PC-9 (cell line): ENCODE measurements around the gene SLC22A15. TPM values are rescaled to one million over a fixed set of nuclear protein-coding genes. Genes with fewer than 3 reads are reported as not detected.

Source experiments
- BruUV-seq: library from RNA; stranded (reverse); fragments of 400-500 nt; replicated peaks from 2 replicates; lab custom pipeline; 2021; lab: Mats Ljungman, UMichigan
- CTCF ChIA-PET: fragments of 300-600 bp; sonication (Branson Sonifier 250); formaldehyde crosslinking; loops from one replicate; lab custom pipeline; 2022; ENCODE audit warnings: antibody characterized with exemption; lab: Charles Lee
- POLR2A ChIA-PET: fragments of 300-600 bp; sonication (Branson Sonifier 250); formaldehyde crosslinking; loops from one replicate; lab custom pipeline; 2022; ENCODE audit warnings: antibody characterized with exemption; ENCODE audit not compliant: unreplicated experiment; lab: Charles Lee
- DNase-seq, 2 experiments: peaks; one replicate each; pipeline versions ENCODE4 v3.0.0 to v3.0.0-alpha.2; 2015 to 2022; ENCODE audit warnings: mixed read lengths in 1 of 2
- H2AFZ ChIP-seq: fragments of 200-600 bp; sonication (generic); 2 replicates; pipeline ENCODE4 v1.8.1; 2017; ENCODE audit warnings: antibody characterized with exemption
- H3F3A ChIP-seq: fragments of 200-600 bp; sonication (generic); 2 replicates; pipeline ENCODE4 v1.8.1; 2017; ENCODE audit warnings: antibody characterized with exemption, mild to moderate bottlenecking, low read depth; ENCODE audit not compliant: insufficient read depth
- H3K27ac ChIP-seq: fragments of 200-600 bp; sonication (generic); 2 replicates; pipeline ENCODE4 v1.6.1; 2016; ENCODE audit warnings: mixed run types
- H3K27me3 ChIP-seq: fragments of 200-600 bp; sonication (generic); 2 replicates; pipeline ENCODE4 v1.6.1; 2016; ENCODE audit warnings: low read depth, mixed run types; ENCODE audit not compliant: insufficient read depth
- H3K36me3 ChIP-seq: fragments of 200-600 bp; sonication (generic); 2 replicates; pipeline ENCODE4 v1.6.1; 2016; ENCODE audit warnings: low read depth, mixed run types
- H3K4me1 ChIP-seq: fragments of 200-600 bp; sonication (generic); replicated peaks from 2 replicates; pipeline ENCODE4 v1.6.1; 2016; ENCODE audit warnings: mixed run types; ENCODE audit not compliant: insufficient read depth
- H3K4me2 ChIP-seq: fragments of 200-600 bp; sonication (generic); 2 replicates; pipeline ENCODE4 v1.6.1; 2017; ENCODE audit warnings: mixed run types
- H3K4me3 ChIP-seq: fragments of 200-600 bp; sonication (generic); 2 replicates; pipeline ENCODE4 v1.6.1; 2016; ENCODE audit warnings: mixed run types
- H3K79me2 ChIP-seq: fragments of 200-600 bp; sonication (generic); 2 replicates; pipeline ENCODE4 v1.6.1; 2017; ENCODE audit warnings: low read depth, mixed run types
- H3K9me2 ChIP-seq: fragments of 200-600 bp; sonication (generic); 2 replicates; pipeline ENCODE4 v1.8.1; 2017; ENCODE audit warnings: mild to moderate bottlenecking; ENCODE audit not compliant: insufficient read depth
- H3K9me3 ChIP-seq: fragments of 200-600 bp; sonication (generic); 2 replicates; pipeline ENCODE4 v1.8.1; 2016; ENCODE audit warnings: low read depth; ENCODE audit not compliant: insufficient read depth
- H4K20me1 ChIP-seq: fragments of 200-600 bp; sonication (generic); 2 replicates; pipeline ENCODE4 v1.8.1; 2017; ENCODE audit not compliant: insufficient read depth
- CTCF ChIP-seq: fragments of 200-600 bp; sonication (generic); conservative IDR thresholded peaks from 2 replicates; pipeline ENCODE4 v1.6.1; 2017; ENCODE audit warnings: mixed run types, antibody characterized with exemption, mild to moderate bottlenecking, moderate library complexity
- EZH2 ChIP-seq: fragments of 200-600 bp; sonication (generic); IDR thresholded peaks from 2 replicates; pipeline ENCODE4 v1.8.0; 2017; ENCODE audit warnings: antibody characterized with exemption, low read depth
- intact Hi-C: fragments of 100-400 bp; cut with micrococcal nuclease; formaldehyde crosslinking; loops from one replicate; pipeline ENCODE4 v1.10.0; 2022; ENCODE audit not compliant: unreplicated experiment
- total RNA-seq: library from RNA; stranded (reverse); gene quantifications from 2 replicates; pipeline ENCODE4 v1.2.3, GENCODE V29; 2021

Gene SLC22A15
- total RNA-seq, 1 experiment from 2014 or later: 1.8 TPM

GRCh38 chr1:116099379-116099778, 123.1 kb downstream of the SLC22A15 start:
- no peak overlapping the region for H2AFZ ChIP-seq
- DNase-seq: no peak
- no peaks in the 10 kb centered on the region; the same call in 1 of the 2 replicates for H3F3A ChIP-seq
- POLR2A ChIA-PET: no interaction called here
- no peak overlapping the region for H3K4me2 ChIP-seq
- TF ChIP-seq EZH2 (no peak), CTCF (no peak)
- BruUV-seq: no TSS peak
- H3K4me3 ChIP-seq: no peak overlapping the region
- H3K27ac ChIP-seq: no peak overlapping the region
- CTCF ChIA-PET: no interaction called here
- no peaks in the 10 kb centered on the region for H3K27me3 ChIP-seq
- no peaks in the 10 kb centered on the region for H3K36me3 ChIP-seq
- no peaks in the 10 kb centered on the region for H3K79me2 ChIP-seq
- no peaks in the 10 kb centered on the region for H3K9me2 ChIP-seq
- H4K20me1 ChIP-seq: no peaks in the 10 kb centered on the region
- H3K9me3 ChIP-seq: peaks cover 3% of the 10 kb centered on the region; the same call in 1 of the 2 replicates
- H3K4me1 ChIP-seq: no peaks in the 10 kb centered on the region
- intact Hi-C loops: no loop called here

GRCh38 chr1:116099919-116100318, 123.6 kb downstream of the SLC22A15 start:
- peaks cover 3% of the 10 kb centered on the region; the same call in 1 of the 2 replicates for H3K9me3 ChIP-seq
- BruUV-seq: no TSS peak
- no peaks in the 10 kb centered on the region for H3K36me3 ChIP-seq
- H3K27me3 ChIP-seq: no peaks in the 10 kb centered on the region
- no peak for DNase-seq
- ChIA-PET POLR2A (no interaction called here), CTCF (no interaction called here)
- H3K4me1 ChIP-seq: no peaks in the 10 kb centered on the region
- no peak overlapping the region for H3K4me2 ChIP-seq
- no peak for TF ChIP-seq EZH2
- TF ChIP-seq CTCF: no peak
- H2AFZ ChIP-seq: no peak overlapping the region
- no peaks in the 10 kb centered on the region for H3K79me2 ChIP-seq
- H4K20me1 ChIP-seq: no peaks in the 10 kb centered on the region
- H3F3A ChIP-seq: no peaks in the 10 kb centered on the region; the same call in 1 of the 2 replicates
- intact Hi-C loops: no loop called here
- H3K4me3 ChIP-seq: no peak overlapping the region
- no peak overlapping the region for H3K27ac ChIP-seq
- H3K9me2 ChIP-seq: no peaks in the 10 kb centered on the region

- no peaks in the 10 kb centered on the region for H3K9me2 ChIP-seq
- intact Hi-C loops: no loop called here
- H3K4me1 ChIP-seq: 0 out of 2 replicates have a peak, but pooled peaks cover 4% of the 10 kb centered on the region
- no peaks in the 10 kb centered on the region for H3K27me3 ChIP-seq
- DNase-seq: no peak
- H3K9me3 ChIP-seq: no peaks in the 10 kb centered on the region; the same call in 1 of the 2 replicates
- H3F3A ChIP-seq: peaks cover 2% of the 10 kb centered on the region
- H3K36me3 ChIP-seq: no peaks in the 10 kb centered on the region
- no peak overlapping the region for H3K4me3 ChIP-seq
- no peak overlapping the region for H2AFZ ChIP-seq
- H3K79me2 ChIP-seq: no peaks in the 10 kb centered on the region
- no peaks in the 10 kb centered on the region for H4K20me1 ChIP-seq
- no peak overlapping the region for H3K4me2 ChIP-seq
- CTCF ChIA-PET: no interaction called here
- TF ChIP-seq EZH2 (no peak), CTCF (no peak)
- POLR2A ChIA-PET: no interaction called here
- H3K27ac ChIP-seq: no peak overlapping the region
- BruUV-seq: no TSS peak
These were observed 128.4 kb downstream of the SLC22A15 start for GRCh38 chr1:116104667-116105066.
